ENCODE results near the gene NEO1. TPM values are rescaled to one million over a fixed set of nuclear protein-coding genes. Genes with fewer than 3 reads are reported as not detected.

Gene NEO1
- total RNA-seq, 2 donors from 2014 or later = 51.4 to 72.3 TPM

- no peak for TF ChIP-seq CTCF (IDR thresholded peaks at IDR 0.05)
- H3K27me3 ChIP-seq (replicated peaks; ENCODE audit: insufficient read depth) = no peaks in the 10 kb centered on the region
- H3K9me3 ChIP-seq = no peaks in the 10 kb centered on the region
- DNase-seq (ENCODE audit: low spot score) (no peak), ATAC-seq (ENCODE audit: insufficient number of reproducible peaks, low FRiP score, low read depth) (no peak)
- no peaks in the 10 kb centered on the region for H3K36me3 ChIP-seq
- no peak overlapping the region for H3K27ac ChIP-seq
- no peak overlapping the region for H3K4me3 ChIP-seq
- H3K4me1 ChIP-seq (ENCODE audit: control insufficient read depth in 1 of 2, low read depth in 2 of 2) = no peaks in the 10 kb centered on the region
Observed at GRCh38 chr15:73335471-73335870, 283.2 kb downstream of the NEO1 start.

- H3K27me3 ChIP-seq (replicated peaks; ENCODE audit: insufficient read depth) = no peaks in the 10 kb centered on the region
Observed at GRCh38 chr15:73336756-73337155, 284.5 kb downstream of the NEO1 start.

GRCh38 chr15:73337187-73337586, 284.9 kb downstream of the NEO1 start:
- no peak overlapping the region for H3K27ac ChIP-seq
- no peak overlapping the region for H3K4me3 ChIP-seq
- H3K27me3 ChIP-seq (replicated peaks; ENCODE audit: insufficient read depth) = no peaks in the 10 kb centered on the region
- H3K36me3 ChIP-seq = no peaks in the 10 kb centered on the region
- DNase-seq (ENCODE audit: low spot score) (no peak), ATAC-seq (ENCODE audit: insufficient number of reproducible peaks, low FRiP score, low read depth) (no peak)
- no peaks in the 10 kb centered on the region for H3K4me1 ChIP-seq (ENCODE audit: control insufficient read depth in 1 of 2, low read depth in 2 of 2)
- H3K9me3 ChIP-seq = no peaks in the 10 kb centered on the region
- TF ChIP-seq CTCF (IDR thresholded peaks at IDR 0.05) = no peak

More at GRCh38 chr15:73336756-73337155, 284.5 kb downstream of the NEO1 start:
- Histone ChIP-seq H3K4me3 (no peak overlapping the region), H3K27ac (no peak overlapping the region), H3K4me1 (ENCODE audit: control insufficient read depth in 1 of 2, low read depth in 2 of 2) (no peaks in the 10 kb centered on the region), H3K36me3 (no peaks in the 10 kb centered on the region), H3K9me3 (no peaks in the 10 kb centered on the region)
- ATAC-seq (ENCODE audit: insufficient number of reproducible peaks, low FRiP score, low read depth) (no peak), DNase-seq (ENCODE audit: low spot score) (no peak)
- no peak for TF ChIP-seq CTCF (IDR thresholded peaks at IDR 0.05)

GRCh38 chr15:73338058-73338457, 285.8 kb downstream of the NEO1 start:
- Histone ChIP-seq H3K9me3 (no peaks in the 10 kb centered on the region), H3K27me3 (replicated peaks; ENCODE audit: insufficient read depth) (no peaks in the 10 kb centered on the region), H3K36me3 (no peaks in the 10 kb centered on the region), H3K4me3 (no peak overlapping the region), H3K27ac (no peak overlapping the region), H3K4me1 (ENCODE audit: control insufficient read depth in 1 of 2, low read depth in 2 of 2) (no peaks in the 10 kb centered on the region)
- TF ChIP-seq CTCF (IDR thresholded peaks at IDR 0.05) = no peak
- DNase-seq (ENCODE audit: low spot score) = no peak
- no peak for ATAC-seq (ENCODE audit: insufficient number of reproducible peaks, low FRiP score, low read depth)

- DNase-seq (ENCODE audit: low spot score) = no peak
- H3K27ac ChIP-seq = no peak overlapping the region
- H3K4me3 ChIP-seq = no peak overlapping the region
- H3K36me3 ChIP-seq = no peaks in the 10 kb centered on the region
- H3K9me3 ChIP-seq = no peaks in the 10 kb centered on the region
- H3K27me3 ChIP-seq (replicated peaks; ENCODE audit: insufficient read depth) = no peaks in the 10 kb centered on the region
- no peak for ATAC-seq (ENCODE audit: insufficient number of reproducible peaks, low FRiP score, low read depth)
- H3K4me1 ChIP-seq (ENCODE audit: control insufficient read depth in 1 of 2, low read depth in 2 of 2) = no peaks in the 10 kb centered on the region
- TF ChIP-seq CTCF (IDR thresholded peaks at IDR 0.05) = no peak
Observed at GRCh38 chr15:73338606-73339374, 286.5 kb downstream of the NEO1 start.

All from thoracic aorta (tissue), 2 donors.